Thyroid gland (tissue), 4 donors: Measurements from ENCODE around the gene PTCH1. TPM values are rescaled to one million over a fixed set of nuclear protein-coding genes. Genes with fewer than 3 reads are reported as not detected.

Source experiments
- DNase-seq, 2 donors: peaks; one replicate each; pipeline ENCODE4 v3.0.0-alpha.2; 2019
- H3K27ac ChIP-seq, 3 donors: fragments of 200-600 bp; sonication (generic); 1 replicate in 2 of 3; 2 replicates in 1 of 3; pipeline ENCODE4 v1.5.1; 2016 to 2019; ENCODE audit warnings: mild to moderate bottlenecking in 1 of 3, moderate library complexity in 1 of 3
- H3K27me3 ChIP-seq: fragments of 200-600 bp; sonication (generic); one replicate; pipeline ENCODE4 v1.5.1; 2019
- H3K36me3 ChIP-seq, 2 donors: fragments of 200-600 bp; sonication (generic); one replicate each; pipeline ENCODE4 v1.5.1; 2016 to 2019
- H3K4me1 ChIP-seq, 2 donors: fragments of 200-600 bp; sonication (generic); one replicate each; pipeline ENCODE4 v1.5.1; 2017 to 2019
- H3K4me3 ChIP-seq, 3 donors: fragments of 200-600 bp; sonication (generic); replicated peaks in 1 of 3; 1 replicate in 2 of 3; 2 replicates in 1 of 3; pipeline ENCODE4 v1.5.1; 2016; ENCODE audit warnings: mild to moderate bottlenecking in 1 of 3
- H3K9me3 ChIP-seq: fragments of 200-600 bp; sonication (generic); one replicate; pipeline ENCODE4 v1.5.1; 2017
- POLR2A ChIP-seq, 2 donors: fragments of 450-650 bp; IDR thresholded peaks; one replicate each; pipeline ENCODE4 v1.6.1; 2017; ENCODE audit warnings: antibody characterized with exemption in 2 of 2, mild to moderate bottlenecking in 2 of 2, moderate library complexity in 1 of 2
- WGBS, 2 donors: methylation state at CpG; one replicate each; pipeline ENCODE4 v1.1.5; 2017; 5-methylcytosine and 5-hydroxymethylcytosine counted together
- intact Hi-C: fragments of 100-400 bp; cut with DNase I; formaldehyde crosslinking; loops from one replicate; pipeline ENCODE4 v1.15.1; 2023
- small RNA-seq: library from RNA; depleted of rRNA; stranded (forward); fragments of <200 nt; gene quantifications from one replicate; pipeline ENCODE3, GENCODE V24; 2016
- total RNA-seq, 4 donors: library from RNA; depleted of rRNA; stranded (reverse); fragments of >200 nt; gene quantifications; one replicate each; pipeline ENCODE4 v1.2.3, GENCODE V29; 2016
- TF ChIP-seq, protein P1 (sequence below), 6 experiments: fragments of 200-600 bp in 3 of 6; fragments of 450-650 bp in 3 of 6; sonication (generic) in 3 of 6; IDR thresholded peaks; one replicate each; pipeline ENCODE4 v1.5.1; 2016 to 2019; ENCODE audit warnings: antibody characterized with exemption in 6 of 6, mild to moderate bottlenecking in 2 of 6, inconsistent platforms in 1 of 6, moderate library complexity in 1 of 6

The PTCH1 gene
- total RNA-seq, 4 donors from 2014 or later, result 10.7 to 293 (median 16.3) TPM

DNA sequence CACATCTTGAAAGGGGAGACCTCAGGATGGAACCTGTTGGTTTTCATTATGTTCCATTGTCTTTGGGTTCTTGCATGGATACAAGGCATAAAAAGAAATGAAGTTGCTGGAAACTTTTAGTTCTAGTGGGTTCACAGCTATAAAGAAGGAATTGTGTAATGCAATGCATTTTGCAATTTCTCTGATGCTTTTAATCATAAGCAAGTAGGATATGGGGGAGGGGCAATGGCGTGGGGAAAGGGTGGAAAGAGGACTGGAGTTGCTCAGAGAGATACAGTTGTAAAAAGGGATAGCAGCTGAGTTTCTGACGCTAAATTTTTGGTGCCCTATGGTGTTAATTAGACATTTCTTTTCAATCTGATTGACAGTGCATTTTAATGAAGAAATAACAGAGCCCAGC, 110.7 kb downstream of the PTCH1 start:
- TF ChIP-seq, protein P1, sequence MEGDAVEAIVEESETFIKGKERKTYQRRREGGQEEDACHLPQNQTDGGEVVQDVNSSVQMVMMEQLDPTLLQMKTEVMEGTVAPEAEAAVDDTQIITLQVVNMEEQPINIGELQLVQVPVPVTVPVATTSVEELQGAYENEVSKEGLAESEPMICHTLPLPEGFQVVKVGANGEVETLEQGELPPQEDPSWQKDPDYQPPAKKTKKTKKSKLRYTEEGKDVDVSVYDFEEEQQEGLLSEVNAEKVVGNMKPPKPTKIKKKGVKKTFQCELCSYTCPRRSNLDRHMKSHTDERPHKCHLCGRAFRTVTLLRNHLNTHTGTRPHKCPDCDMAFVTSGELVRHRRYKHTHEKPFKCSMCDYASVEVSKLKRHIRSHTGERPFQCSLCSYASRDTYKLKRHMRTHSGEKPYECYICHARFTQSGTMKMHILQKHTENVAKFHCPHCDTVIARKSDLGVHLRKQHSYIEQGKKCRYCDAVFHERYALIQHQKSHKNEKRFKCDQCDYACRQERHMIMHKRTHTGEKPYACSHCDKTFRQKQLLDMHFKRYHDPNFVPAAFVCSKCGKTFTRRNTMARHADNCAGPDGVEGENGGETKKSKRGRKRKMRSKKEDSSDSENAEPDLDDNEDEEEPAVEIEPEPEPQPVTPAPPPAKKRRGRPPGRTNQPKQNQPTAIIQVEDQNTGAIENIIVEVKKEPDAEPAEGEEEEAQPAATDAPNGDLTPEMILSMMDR (IDR thresholded peaks at IDR 0.05), result no peak
- no peak for TF ChIP-seq POLR2A (IDR thresholded peaks at IDR 0.05)
- Histone ChIP-seq H3K27ac (no peak overlapping the region), H3K9me3 (no peaks in the 10 kb centered on the region), H3K4me1 (peaks cover 0 to 7% of the 10 kb centered on the region in 2 donors), H3K27me3 (no peaks in the 10 kb centered on the region), H3K4me3 (no peak overlapping the region), H3K36me3 (no peaks in the 10 kb centered on the region)
- intact Hi-C loops, result no loop called here
- no peak for DNase-seq
- WGBS, 2 donors, result 75 to 81% methylated on average over 2 of the region's 2 CpGs

DNA sequence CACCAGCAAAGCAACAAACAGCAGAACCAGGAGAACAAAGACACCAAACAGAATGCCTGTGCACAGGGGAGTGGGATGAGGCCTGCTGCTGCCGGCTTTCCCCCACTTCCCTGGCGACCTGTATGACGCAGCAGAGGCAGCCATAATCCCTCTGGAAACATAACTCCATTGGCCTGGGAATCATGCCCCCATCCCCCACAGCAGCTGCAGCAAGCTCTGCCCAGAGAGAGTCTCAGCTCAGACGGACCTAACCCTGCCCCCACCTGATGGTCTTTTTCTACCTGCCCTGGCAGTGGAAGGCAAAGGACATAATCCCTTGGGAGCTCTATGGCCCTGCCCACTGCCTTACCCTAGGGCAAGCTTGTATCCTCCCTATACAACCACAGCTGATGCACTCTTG, 117.5 kb downstream of the PTCH1 start:
- no peaks in the 10 kb centered on the region for H3K9me3 ChIP-seq
- H3K27ac ChIP-seq, result no peak overlapping the region
- TF ChIP-seq POLR2A (IDR thresholded peaks at IDR 0.05), result no peak
- TF ChIP-seq, protein P1 (IDR thresholded peaks at IDR 0.05), result no peak
- H3K4me3 ChIP-seq, result no peak overlapping the region
- WGBS, 2 donors, result 86 to 95% methylated on average over 4 of the region's 4 CpGs
- no peaks in the 10 kb centered on the region for H3K27me3 ChIP-seq
- DNase-seq, result no peak
- H3K36me3 ChIP-seq, result no peaks in the 10 kb centered on the region
- H3K4me1 ChIP-seq, result no peaks in the 10 kb centered on the region
- intact Hi-C loops, result no loop called here

Small RNA genes within 50 kb of the gene (small RNA-seq; reads per million reads assigned to genes)
- not detected for gene MT1P1

Other genes with a start within 250 kb of the PTCH1 start
- 10 to 100 TPM; 13.9 to 15.0 (median 14.2) TPM for gene FANCC, start 199.3 kb downstream of the PTCH1 start, total RNA-seq